GM13977 (cell line): Measurements from ENCODE around the gene KCNMB2.

Experiments
- DNase-seq: peaks from one replicate; pipeline ENCODE4 v3.0.0; 2012; ENCODE audit warnings: low spot score
- CTCF ChIP-seq: IDR thresholded peaks from 2 replicates; pipeline ENCODE4 v1.5.1; 2012; ENCODE audit warnings: mild to moderate bottlenecking, control low read depth; ENCODE audit not compliant: insufficient read depth; ENCODE audit errors: extremely low read depth, missing control alignments
- in situ Hi-C: fragments of 300-500 bp; cut with MboI; formaldehyde crosslinking; loops from one replicate; pipeline ENCODE4 v1.12.0; 2022; ENCODE audit warnings: low sequenced_read_pairs, low pct_unique_long_range_greater_than_20kb, mixed read lengths, inconsistent platforms; ENCODE audit not compliant: unreplicated experiment

KCNMB2 gene

DNA sequence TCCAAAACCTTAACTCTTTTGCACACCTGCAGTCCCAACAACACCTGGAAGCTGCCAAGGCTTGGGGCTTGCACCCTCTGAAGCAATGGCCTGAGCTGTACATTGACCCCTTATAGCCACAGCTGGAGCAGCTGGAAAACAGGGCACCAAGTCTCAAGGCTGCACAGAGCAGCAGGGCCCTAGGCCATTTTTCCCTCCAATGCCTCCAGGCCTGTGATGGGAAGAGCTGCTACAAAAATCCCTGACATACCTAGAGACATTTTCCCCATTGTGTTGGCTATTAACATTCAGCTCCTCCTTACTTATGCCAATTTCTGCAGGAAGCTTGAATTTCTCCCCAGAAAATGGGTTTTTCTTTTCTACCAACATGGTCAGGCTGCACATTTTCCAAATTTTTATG, 304.4 kb downstream of the KCNMB2 start:
- DNase-seq = no peak
- no peak for TF ChIP-seq CTCF
- in situ Hi-C loops = no loop called here

- in situ Hi-C loops = no loop called here
- no peak for TF ChIP-seq CTCF
- no peak for DNase-seq
Observed at GRCh38 chr3:178841011-178841410, 304.8 kb downstream of the KCNMB2 start.

DNA sequence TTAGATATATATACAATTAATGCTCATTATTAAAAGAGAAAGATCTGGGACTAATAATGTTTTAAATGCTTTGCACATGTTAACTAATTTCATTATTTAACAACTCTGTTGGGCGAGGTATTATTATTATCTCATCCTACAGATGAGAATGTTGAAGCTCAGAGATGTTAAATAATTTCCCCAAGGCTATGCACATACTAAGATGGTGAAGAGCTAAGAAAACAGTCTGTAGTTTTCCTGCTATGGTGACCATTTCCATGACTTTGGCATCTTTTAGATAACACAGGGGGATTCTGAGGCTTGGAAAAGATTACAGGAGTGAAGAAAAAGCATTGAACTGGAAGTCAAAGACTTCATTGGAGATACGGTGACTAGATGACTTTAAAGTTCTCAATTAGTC, 308.7 kb downstream of the KCNMB2 start:
- in situ Hi-C loops = no loop called here

DNA sequence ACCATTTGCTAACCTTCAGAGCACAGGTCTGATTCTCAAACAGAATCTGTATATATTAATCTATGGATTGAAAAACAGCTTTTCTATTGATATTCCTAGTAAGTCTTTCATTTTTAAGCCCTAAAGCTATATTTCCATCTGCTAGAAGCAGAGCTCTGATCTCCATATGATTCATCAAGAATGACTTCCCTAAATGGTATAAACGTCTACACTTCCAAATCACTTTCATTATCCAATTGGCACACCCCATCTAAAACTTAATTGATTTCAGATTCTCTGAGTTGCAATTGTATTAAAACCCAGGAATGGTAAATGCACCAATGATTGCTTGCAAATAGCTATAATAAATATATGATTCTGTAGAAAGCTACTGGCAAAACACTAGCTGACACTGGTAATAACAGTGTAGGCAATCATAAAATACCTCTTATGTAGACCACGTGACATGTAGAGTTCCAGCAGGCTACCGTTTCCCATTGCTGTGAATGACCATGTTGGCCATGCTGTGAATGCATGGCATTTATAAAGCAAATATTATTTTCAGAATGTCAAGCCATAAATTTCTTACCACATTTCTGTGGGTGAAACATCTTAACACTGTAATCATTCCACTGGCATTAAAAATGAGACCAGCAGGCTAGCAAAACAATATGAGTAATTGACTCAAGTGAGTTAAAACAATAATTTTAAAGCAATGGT, 309.3 kb downstream of the KCNMB2 start:
- no peak for TF ChIP-seq CTCF
- DNase-seq = no peak
- in situ Hi-C loops = no loop called here

More for the DNA sequence above, 308.7 kb downstream of the KCNMB2 start:
- DNase-seq = no peak
- TF ChIP-seq CTCF = no peak

GRCh38 chr3:178847190-178847589, 311.0 kb downstream of the KCNMB2 start:
- in situ Hi-C loops = no loop called here
- DNase-seq = no peak
- no peak for TF ChIP-seq CTCF

DNA sequence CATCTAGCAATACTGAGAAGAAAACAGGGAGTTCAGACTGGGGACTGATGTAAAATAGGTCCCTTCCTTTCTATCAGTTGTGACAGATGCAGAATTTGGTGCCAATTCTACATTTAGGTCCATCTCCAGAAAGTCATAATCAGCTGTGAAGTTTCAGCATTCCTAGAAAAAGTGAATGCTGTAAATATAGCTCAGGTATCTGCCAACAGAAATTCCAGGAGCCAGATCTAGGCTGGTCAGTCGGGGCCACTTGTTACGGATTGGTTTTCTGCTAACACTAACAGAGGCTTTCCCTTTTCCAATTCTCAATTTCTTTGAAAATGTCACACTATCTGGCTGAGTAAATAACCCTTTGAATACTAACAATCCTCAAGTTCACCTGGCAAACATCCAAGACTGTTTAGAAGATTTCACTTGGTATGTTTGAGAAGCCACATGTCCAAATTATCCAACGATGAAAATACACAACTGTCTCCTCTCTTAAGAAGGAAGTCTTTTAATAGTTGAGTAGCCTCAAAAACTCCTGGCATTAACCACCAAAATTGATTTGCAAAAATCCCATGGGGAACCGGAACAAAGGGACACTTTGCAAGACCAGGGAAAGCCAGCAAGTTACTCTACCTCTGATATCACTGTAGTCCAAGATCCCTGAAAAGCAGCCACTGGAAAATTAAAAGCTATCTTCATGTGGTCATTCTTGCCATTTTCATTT, 313.1 kb downstream of the KCNMB2 start:
- in situ Hi-C loops = no loop called here
- TF ChIP-seq CTCF = no peak
- no peak for DNase-seq
